ENCODE measurements around the gene PIAS2.

DNA sequence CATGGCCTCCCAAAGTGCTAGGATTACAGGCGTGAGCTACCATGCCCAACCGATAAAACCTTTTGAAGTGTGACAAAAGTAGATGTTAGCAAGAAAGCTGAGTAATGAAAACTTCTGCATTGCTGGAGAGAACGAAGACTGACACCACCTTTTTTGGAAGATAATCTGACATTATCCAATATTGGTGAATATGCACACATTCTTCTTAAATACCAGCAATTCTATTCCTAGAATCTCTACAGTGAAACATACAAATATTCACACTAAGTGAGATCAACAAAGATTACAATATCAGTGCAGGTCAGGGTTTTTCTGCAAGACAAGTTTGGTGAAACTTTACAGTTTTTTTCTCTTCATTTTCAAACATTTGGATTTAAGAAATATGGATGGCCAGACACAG lies 7.8 kb downstream of the PIAS2 start:
- TF ChIP-seq, protein P1, sequence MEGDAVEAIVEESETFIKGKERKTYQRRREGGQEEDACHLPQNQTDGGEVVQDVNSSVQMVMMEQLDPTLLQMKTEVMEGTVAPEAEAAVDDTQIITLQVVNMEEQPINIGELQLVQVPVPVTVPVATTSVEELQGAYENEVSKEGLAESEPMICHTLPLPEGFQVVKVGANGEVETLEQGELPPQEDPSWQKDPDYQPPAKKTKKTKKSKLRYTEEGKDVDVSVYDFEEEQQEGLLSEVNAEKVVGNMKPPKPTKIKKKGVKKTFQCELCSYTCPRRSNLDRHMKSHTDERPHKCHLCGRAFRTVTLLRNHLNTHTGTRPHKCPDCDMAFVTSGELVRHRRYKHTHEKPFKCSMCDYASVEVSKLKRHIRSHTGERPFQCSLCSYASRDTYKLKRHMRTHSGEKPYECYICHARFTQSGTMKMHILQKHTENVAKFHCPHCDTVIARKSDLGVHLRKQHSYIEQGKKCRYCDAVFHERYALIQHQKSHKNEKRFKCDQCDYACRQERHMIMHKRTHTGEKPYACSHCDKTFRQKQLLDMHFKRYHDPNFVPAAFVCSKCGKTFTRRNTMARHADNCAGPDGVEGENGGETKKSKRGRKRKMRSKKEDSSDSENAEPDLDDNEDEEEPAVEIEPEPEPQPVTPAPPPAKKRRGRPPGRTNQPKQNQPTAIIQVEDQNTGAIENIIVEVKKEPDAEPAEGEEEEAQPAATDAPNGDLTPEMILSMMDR (IDR thresholded peaks at IDR 0.05; ENCODE audit: low read depth, low read length): no peak
- no peak for TF ChIP-seq EZH2phosphoT487 (IDR thresholded peaks at IDR 0.05; ENCODE audit: low read depth)
